Lower leg skin (tissue), 3 donors: Measurements from ENCODE around the gene CEP131.

Experiments
- CTCF ChIP-seq, 3 donors: fragments of 450-650 bp; IDR thresholded peaks; one replicate each; pipeline ENCODE4 v1.5.1; 2016; ENCODE audit warnings: antibody characterized with exemption in 3 of 3, mild to moderate bottlenecking in 3 of 3, moderate library complexity in 2 of 3
- POLR2A ChIP-seq, 2 donors: fragments of 450-650 bp; IDR thresholded peaks; one replicate each; pipeline ENCODE4 v1.6.1; 2016 to 2017; ENCODE audit warnings: antibody characterized with exemption in 2 of 2, mild to moderate bottlenecking in 1 of 2, moderate library complexity in 1 of 2

- no peak for TF ChIP-seq CTCF (IDR thresholded peaks at IDR 0.05)
- TF ChIP-seq POLR2A (IDR thresholded peaks at IDR 0.05): no peak
These were observed 72.2 kb downstream of the CEP131 start for GRCh38 chr17:81150377-81151077.
